Smooth muscle cell (in vitro differentiated cells): ENCODE measurements around the gene HNRNPL. TPM values are rescaled to one million over a fixed set of nuclear protein-coding genes. Genes with fewer than 3 reads are reported as not detected.

Source experiments
- DNase-seq: peaks from one replicate; lab custom pipeline; 2025; ENCODE audit not compliant: unreplicated experiment; lab: John Stamatoyannopoulos, UW
- H2AFZ ChIP-seq: fragments of 200-600 bp; sonication (generic); 2 replicates; pipeline ENCODE4 v1.6.0; 2016; ENCODE audit warnings: antibody characterized with exemption, low read depth, mild to moderate bottlenecking
- H3F3A ChIP-seq: fragments of 200-600 bp; sonication (generic); 2 replicates; pipeline ENCODE4 v1.6.0; 2017; ENCODE audit warnings: antibody characterized with exemption, low read depth
- H3K27ac ChIP-seq: fragments of 200-600 bp; sonication (generic); 2 replicates; pipeline ENCODE4 v1.5.1; 2016; ENCODE audit warnings: low read depth, mild to moderate bottlenecking
- H3K27me3 ChIP-seq: fragments of 200-600 bp; sonication (generic); 2 replicates; pipeline ENCODE4 v1.6.1; 2016; ENCODE audit warnings: low read depth, mild to moderate bottlenecking
- H3K36me3 ChIP-seq: fragments of 200-600 bp; sonication (generic); 2 replicates; pipeline ENCODE4 v1.5.1; 2016; ENCODE audit warnings: low read depth
- H3K4me1 ChIP-seq: fragments of 200-600 bp; sonication (generic); 2 replicates; pipeline ENCODE4 v1.5.1; 2016; ENCODE audit warnings: low read depth
- H3K4me2 ChIP-seq: fragments of 200-600 bp; sonication (generic); 2 replicates; pipeline ENCODE4 v1.6.0; 2016; ENCODE audit warnings: mild to moderate bottlenecking
- H3K4me3 ChIP-seq: fragments of 200-600 bp; sonication (generic); 2 replicates; pipeline ENCODE4 v1.5.1; 2016; ENCODE audit warnings: mild to moderate bottlenecking
- H3K79me2 ChIP-seq: fragments of 200-600 bp; sonication (generic); 2 replicates; pipeline ENCODE4 v1.6.0; 2016; ENCODE audit warnings: low read depth, mild to moderate bottlenecking
- H3K9ac ChIP-seq: fragments of 200-600 bp; sonication (generic); 2 replicates; pipeline ENCODE4 v1.6.0; 2016; ENCODE audit warnings: low read depth
- H3K9me3 ChIP-seq: fragments of 200-600 bp; sonication (generic); replicated peaks from 2 replicates; pipeline ENCODE4 v1.5.1; 2016; ENCODE audit warnings: low read depth
- H4K20me1 ChIP-seq: fragments of 200-600 bp; sonication (generic); 2 replicates; pipeline ENCODE4 v1.6.0; 2016; ENCODE audit warnings: low read depth
- WGBS: methylation state at CpG from one replicate; pipeline ENCODE4 v1.1.7; 2016; ENCODE audit warnings: low lambda C conversion rate; 5-methylcytosine and 5-hydroxymethylcytosine counted together
- polyA plus RNA-seq: library from polyadenylated mRNA; unstranded; fragments of >200 nt; fragmentation: Nextera tagmentation; extraction: Ambion mirVana; gene quantifications from 2 replicates; pipeline ENCODE4 v1.2.1, GENCODE V29; 2016
- total RNA-seq: library from RNA; depleted of rRNA; stranded (reverse); fragments of >200 nt; gene quantifications from 2 replicates; pipeline ENCODE4 v1.2.3, GENCODE V29; 2014
- TF ChIP-seq, protein P1 (sequence below): fragments of 200-600 bp; sonication (generic); IDR thresholded peaks from 2 replicates; pipeline ENCODE4 v1.5.1; 2017; ENCODE audit warnings: borderline replicate concordance, mild to moderate bottlenecking, antibody characterized with exemption; ENCODE audit not compliant: insufficient read depth, poor library complexity, severe bottlenecking

HNRNPL gene
- total and polyA plus RNA-seq, 2 experiments from 2014 or later, result 158 to 174 TPM

- H3K4me2 ChIP-seq, result no peak overlapping the region
- H3K4me1 ChIP-seq, result no peaks in the 10 kb centered on the region
- TF ChIP-seq, protein P1, sequence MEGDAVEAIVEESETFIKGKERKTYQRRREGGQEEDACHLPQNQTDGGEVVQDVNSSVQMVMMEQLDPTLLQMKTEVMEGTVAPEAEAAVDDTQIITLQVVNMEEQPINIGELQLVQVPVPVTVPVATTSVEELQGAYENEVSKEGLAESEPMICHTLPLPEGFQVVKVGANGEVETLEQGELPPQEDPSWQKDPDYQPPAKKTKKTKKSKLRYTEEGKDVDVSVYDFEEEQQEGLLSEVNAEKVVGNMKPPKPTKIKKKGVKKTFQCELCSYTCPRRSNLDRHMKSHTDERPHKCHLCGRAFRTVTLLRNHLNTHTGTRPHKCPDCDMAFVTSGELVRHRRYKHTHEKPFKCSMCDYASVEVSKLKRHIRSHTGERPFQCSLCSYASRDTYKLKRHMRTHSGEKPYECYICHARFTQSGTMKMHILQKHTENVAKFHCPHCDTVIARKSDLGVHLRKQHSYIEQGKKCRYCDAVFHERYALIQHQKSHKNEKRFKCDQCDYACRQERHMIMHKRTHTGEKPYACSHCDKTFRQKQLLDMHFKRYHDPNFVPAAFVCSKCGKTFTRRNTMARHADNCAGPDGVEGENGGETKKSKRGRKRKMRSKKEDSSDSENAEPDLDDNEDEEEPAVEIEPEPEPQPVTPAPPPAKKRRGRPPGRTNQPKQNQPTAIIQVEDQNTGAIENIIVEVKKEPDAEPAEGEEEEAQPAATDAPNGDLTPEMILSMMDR, result no peak
- no peak overlapping the region for H3K9ac ChIP-seq
- H2AFZ ChIP-seq, result no peak overlapping the region
- peaks cover 53% of the 10 kb centered on the region for H3F3A ChIP-seq
- peak overlapping the region; percentile 23 for H3K27ac ChIP-seq
- H3K4me3 ChIP-seq, result no peak overlapping the region
- DNase-seq, result no peak
- H3K9me3 ChIP-seq, result no peaks in the 10 kb centered on the region
- H4K20me1 ChIP-seq, result peaks cover 99% of the 10 kb centered on the region
- WGBS, result 97% methylated on average over 19 of the region's 19 CpGs
- H3K36me3 ChIP-seq, result peaks cover 44% of the 10 kb centered on the region
- H3K27me3 ChIP-seq, result no peaks in the 10 kb centered on the region
- H3K79me2 ChIP-seq, result peaks cover 69% of the 10 kb centered on the region
Observed at GRCh38 chr19:38841787-38842438, 7.9 kb downstream of the HNRNPL start.

DNA sequence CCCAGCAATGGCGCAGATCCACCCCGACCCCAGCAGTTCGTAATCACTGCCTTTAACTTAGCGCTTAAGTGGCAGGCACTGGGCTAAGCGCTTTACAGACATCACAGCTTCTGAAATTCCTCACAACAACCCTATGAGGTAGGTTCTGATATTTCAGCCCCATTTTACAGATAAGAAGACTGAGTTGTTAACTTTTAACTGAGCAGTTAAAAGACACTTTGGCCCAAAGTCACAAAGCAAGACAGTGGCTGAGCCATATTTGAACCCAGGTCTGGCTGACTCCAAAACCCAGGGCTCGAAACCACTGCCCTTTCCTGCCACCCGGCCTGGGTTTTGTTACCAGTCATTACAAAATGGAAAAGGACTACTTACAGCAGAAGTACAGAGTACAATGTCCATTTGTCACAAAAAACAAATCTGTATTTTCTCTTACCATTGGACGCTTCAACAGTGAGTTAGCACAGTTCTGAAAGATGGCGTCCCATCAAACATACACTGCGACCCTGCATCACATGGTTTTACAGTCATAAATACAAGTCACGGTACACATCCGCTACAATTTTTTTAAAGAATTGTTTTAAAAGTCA is 8.5 kb downstream of the HNRNPL start:
- Histone ChIP-seq H3K27me3 (no peaks in the 10 kb centered on the region), H3K9ac (no peak overlapping the region), H4K20me1 (peaks cover 93% of the 10 kb centered on the region), H3K36me3 (peaks cover 40% of the 10 kb centered on the region), H3K79me2 (peaks cover 63% of the 10 kb centered on the region), H3K4me1 (no peaks in the 10 kb centered on the region), H3K9me3 (no peaks in the 10 kb centered on the region), H3F3A (peaks cover 59% of the 10 kb centered on the region), H2AFZ (no peak overlapping the region), H3K4me2 (no peak overlapping the region), H3K4me3 (no peak overlapping the region), H3K27ac (peak overlapping the region; percentile 23)
- DNase-seq, result no peak
- TF ChIP-seq, protein P1, result no peak
- 97% methylated on average over 12 of the region's 12 CpGs for WGBS

- 93% methylated on average over 5 of the region's 5 CpGs for WGBS
- H3K9me3 ChIP-seq, result no peaks in the 10 kb centered on the region
- H3K4me2 ChIP-seq, result no peak overlapping the region
- H2AFZ ChIP-seq, result no peak overlapping the region
- peaks cover 58% of the 10 kb centered on the region for H3F3A ChIP-seq
- no peaks in the 10 kb centered on the region for H3K4me1 ChIP-seq
- peaks cover 37% of the 10 kb centered on the region for H3K36me3 ChIP-seq
- H3K9ac ChIP-seq, result no peak overlapping the region
- H3K27me3 ChIP-seq, result no peaks in the 10 kb centered on the region
- peak overlapping the region; percentile 23 for H3K27ac ChIP-seq
- TF ChIP-seq, protein P1, result no peak
- DNase-seq, result no peak
- H3K4me3 ChIP-seq, result no peak overlapping the region
- peaks cover 56% of the 10 kb centered on the region for H3K79me2 ChIP-seq
- peaks cover 86% of the 10 kb centered on the region for H4K20me1 ChIP-seq
Observed at GRCh38 chr19:38840583-38840968, 9.2 kb downstream of the HNRNPL start.
